Smooth muscle cell (in vitro differentiated cells): ENCODE results near the gene RNF19B. TPM values are rescaled to one million over a fixed set of nuclear protein-coding genes. Genes with fewer than 3 reads are reported as not detected.
A peak's percentile ranks its signal among the peaks of the same experiment; 100 is the strongest.

Source experiments
- DNase-seq: peaks from one replicate; lab custom pipeline; 2025; ENCODE audit not compliant: unreplicated experiment; lab: John Stamatoyannopoulos, UW
- H2AFZ ChIP-seq: fragments of 200-600 bp; sonication (generic); 2 replicates; pipeline ENCODE4 v1.6.0; 2016; ENCODE audit warnings: antibody characterized with exemption, low read depth, mild to moderate bottlenecking
- H3F3A ChIP-seq: fragments of 200-600 bp; sonication (generic); 2 replicates; pipeline ENCODE4 v1.6.0; 2017; ENCODE audit warnings: antibody characterized with exemption, low read depth
- H3K27ac ChIP-seq: fragments of 200-600 bp; sonication (generic); 2 replicates; pipeline ENCODE4 v1.5.1; 2016; ENCODE audit warnings: low read depth, mild to moderate bottlenecking
- H3K27me3 ChIP-seq: fragments of 200-600 bp; sonication (generic); 2 replicates; pipeline ENCODE4 v1.6.1; 2016; ENCODE audit warnings: low read depth, mild to moderate bottlenecking
- H3K36me3 ChIP-seq: fragments of 200-600 bp; sonication (generic); 2 replicates; pipeline ENCODE4 v1.5.1; 2016; ENCODE audit warnings: low read depth
- H3K4me1 ChIP-seq: fragments of 200-600 bp; sonication (generic); 2 replicates; pipeline ENCODE4 v1.5.1; 2016; ENCODE audit warnings: low read depth
- H3K4me2 ChIP-seq: fragments of 200-600 bp; sonication (generic); 2 replicates; pipeline ENCODE4 v1.6.0; 2016; ENCODE audit warnings: mild to moderate bottlenecking
- H3K4me3 ChIP-seq: fragments of 200-600 bp; sonication (generic); 2 replicates; pipeline ENCODE4 v1.5.1; 2016; ENCODE audit warnings: mild to moderate bottlenecking
- H3K79me2 ChIP-seq: fragments of 200-600 bp; sonication (generic); 2 replicates; pipeline ENCODE4 v1.6.0; 2016; ENCODE audit warnings: low read depth, mild to moderate bottlenecking
- H3K9ac ChIP-seq: fragments of 200-600 bp; sonication (generic); 2 replicates; pipeline ENCODE4 v1.6.0; 2016; ENCODE audit warnings: low read depth
- H3K9me3 ChIP-seq: fragments of 200-600 bp; sonication (generic); replicated peaks from 2 replicates; pipeline ENCODE4 v1.5.1; 2016; ENCODE audit warnings: low read depth
- H4K20me1 ChIP-seq: fragments of 200-600 bp; sonication (generic); 2 replicates; pipeline ENCODE4 v1.6.0; 2016; ENCODE audit warnings: low read depth
- WGBS: methylation state at CpG from one replicate; pipeline ENCODE4 v1.1.7; 2016; ENCODE audit warnings: low lambda C conversion rate; 5-methylcytosine and 5-hydroxymethylcytosine counted together
- polyA plus RNA-seq: library from polyadenylated mRNA; unstranded; fragments of >200 nt; fragmentation: Nextera tagmentation; extraction: Ambion mirVana; gene quantifications from 2 replicates; pipeline ENCODE4 v1.2.1, GENCODE V29; 2016
- total RNA-seq: library from RNA; depleted of rRNA; stranded (reverse); fragments of >200 nt; gene quantifications from 2 replicates; pipeline ENCODE4 v1.2.3, GENCODE V29; 2014
- TF ChIP-seq, protein P1 (sequence below): fragments of 200-600 bp; sonication (generic); IDR thresholded peaks from 2 replicates; pipeline ENCODE4 v1.5.1; 2017; ENCODE audit warnings: borderline replicate concordance, mild to moderate bottlenecking, antibody characterized with exemption; ENCODE audit not compliant: insufficient read depth, poor library complexity, severe bottlenecking

The RNF19B gene
- total and polyA plus RNA-seq, 2 experiments from 2014 or later = 11.2 to 12.3 TPM

DNA sequence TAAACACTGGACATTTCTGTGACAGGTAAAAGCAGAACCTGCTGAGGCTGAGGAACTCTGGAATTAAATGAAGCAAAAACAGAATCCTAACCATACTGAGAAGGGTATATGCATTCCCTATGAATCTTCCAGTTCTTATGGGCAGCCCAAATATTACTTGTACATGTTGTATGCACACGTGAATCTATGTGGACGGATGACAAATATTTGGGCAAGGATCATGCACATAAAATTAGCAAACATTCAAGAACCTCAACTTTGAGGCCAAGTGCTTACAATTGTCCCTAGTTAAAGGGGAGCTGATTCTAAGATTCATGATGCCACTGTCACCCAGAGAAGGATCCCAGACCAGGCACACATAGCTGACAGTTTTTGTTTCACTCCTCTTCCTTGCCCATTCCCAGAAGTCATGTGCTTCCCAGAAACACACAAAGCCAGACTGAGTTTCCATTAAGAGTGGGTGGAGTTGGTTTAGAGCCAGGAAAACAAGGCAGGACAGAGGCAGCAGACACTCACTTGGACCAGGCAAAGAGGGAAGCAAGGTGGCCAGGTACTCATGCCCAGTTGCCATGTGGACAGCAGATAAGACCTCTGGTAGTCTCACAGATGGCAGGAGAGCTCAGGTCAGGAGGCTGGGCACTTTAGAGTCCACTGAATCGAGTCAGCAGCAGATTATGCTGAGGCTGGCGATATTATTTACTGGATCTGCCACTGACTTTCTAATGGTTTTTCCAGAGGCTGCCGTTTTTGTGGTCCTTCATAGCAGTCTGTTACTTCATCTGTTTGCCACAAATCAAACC lies 46.5 kb upstream of the RNF19B start:
- no peak for DNase-seq

DNA sequence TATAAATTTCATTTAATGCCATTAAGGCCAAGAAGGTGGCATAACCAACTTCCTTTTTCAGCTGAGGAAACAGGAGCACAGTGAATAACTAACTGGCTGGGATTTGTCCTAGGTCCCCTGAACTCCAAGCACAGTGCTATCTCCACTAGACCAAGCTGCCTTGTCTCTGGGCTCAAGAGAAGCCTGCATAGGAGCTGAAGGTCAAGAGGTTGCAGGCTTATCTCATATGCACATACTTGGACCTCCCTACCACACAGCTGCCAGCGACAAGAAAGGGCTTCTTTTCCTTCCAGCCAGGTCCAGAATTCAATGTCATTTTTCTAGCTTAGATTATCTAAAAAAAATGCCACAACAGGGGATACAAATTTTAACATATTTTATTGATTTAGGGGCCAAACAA lies 45.0 kb upstream of the RNF19B start:
- TF ChIP-seq, protein P1, sequence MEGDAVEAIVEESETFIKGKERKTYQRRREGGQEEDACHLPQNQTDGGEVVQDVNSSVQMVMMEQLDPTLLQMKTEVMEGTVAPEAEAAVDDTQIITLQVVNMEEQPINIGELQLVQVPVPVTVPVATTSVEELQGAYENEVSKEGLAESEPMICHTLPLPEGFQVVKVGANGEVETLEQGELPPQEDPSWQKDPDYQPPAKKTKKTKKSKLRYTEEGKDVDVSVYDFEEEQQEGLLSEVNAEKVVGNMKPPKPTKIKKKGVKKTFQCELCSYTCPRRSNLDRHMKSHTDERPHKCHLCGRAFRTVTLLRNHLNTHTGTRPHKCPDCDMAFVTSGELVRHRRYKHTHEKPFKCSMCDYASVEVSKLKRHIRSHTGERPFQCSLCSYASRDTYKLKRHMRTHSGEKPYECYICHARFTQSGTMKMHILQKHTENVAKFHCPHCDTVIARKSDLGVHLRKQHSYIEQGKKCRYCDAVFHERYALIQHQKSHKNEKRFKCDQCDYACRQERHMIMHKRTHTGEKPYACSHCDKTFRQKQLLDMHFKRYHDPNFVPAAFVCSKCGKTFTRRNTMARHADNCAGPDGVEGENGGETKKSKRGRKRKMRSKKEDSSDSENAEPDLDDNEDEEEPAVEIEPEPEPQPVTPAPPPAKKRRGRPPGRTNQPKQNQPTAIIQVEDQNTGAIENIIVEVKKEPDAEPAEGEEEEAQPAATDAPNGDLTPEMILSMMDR = no peak
- Histone ChIP-seq H3F3A (peaks cover 4% of the 10 kb centered on the region), H3K4me2 (no peak overlapping the region), H2AFZ (no peak overlapping the region), H3K9ac (no peak overlapping the region), H3K4me3 (no peak overlapping the region), H3K79me2 (no peaks in the 10 kb centered on the region), H3K36me3 (no peaks in the 10 kb centered on the region), H4K20me1 (no peaks in the 10 kb centered on the region), H3K27ac (peak overlapping the region; percentile 55), H3K9me3 (no peaks in the 10 kb centered on the region), H3K27me3 (no peaks in the 10 kb centered on the region), H3K4me1 (peaks cover 16% of the 10 kb centered on the region)
- WGBS = 23% methylated on average over 1 of the region's 1 CpG
- DNase-seq = no peak

More for the DNA sequence above, 46.5 kb upstream of the RNF19B start:
- Histone ChIP-seq H3K4me3 (no peak overlapping the region), H3K9me3 (no peaks in the 10 kb centered on the region), H3K4me2 (peak overlapping the region; percentile 5), H3F3A (peaks cover 4% of the 10 kb centered on the region), H3K4me1 (peaks cover 11% of the 10 kb centered on the region), H3K36me3 (no peaks in the 10 kb centered on the region), H3K9ac (no peak overlapping the region), H3K79me2 (no peaks in the 10 kb centered on the region), H2AFZ (no peak overlapping the region), H3K27ac (peak overlapping the region; percentile 46), H4K20me1 (no peaks in the 10 kb centered on the region), H3K27me3 (no peaks in the 10 kb centered on the region)
- TF ChIP-seq, protein P1 = no peak
- 57% methylated on average over 5 of the region's 5 CpGs for whole genome bisulfite sequencing

DNA sequence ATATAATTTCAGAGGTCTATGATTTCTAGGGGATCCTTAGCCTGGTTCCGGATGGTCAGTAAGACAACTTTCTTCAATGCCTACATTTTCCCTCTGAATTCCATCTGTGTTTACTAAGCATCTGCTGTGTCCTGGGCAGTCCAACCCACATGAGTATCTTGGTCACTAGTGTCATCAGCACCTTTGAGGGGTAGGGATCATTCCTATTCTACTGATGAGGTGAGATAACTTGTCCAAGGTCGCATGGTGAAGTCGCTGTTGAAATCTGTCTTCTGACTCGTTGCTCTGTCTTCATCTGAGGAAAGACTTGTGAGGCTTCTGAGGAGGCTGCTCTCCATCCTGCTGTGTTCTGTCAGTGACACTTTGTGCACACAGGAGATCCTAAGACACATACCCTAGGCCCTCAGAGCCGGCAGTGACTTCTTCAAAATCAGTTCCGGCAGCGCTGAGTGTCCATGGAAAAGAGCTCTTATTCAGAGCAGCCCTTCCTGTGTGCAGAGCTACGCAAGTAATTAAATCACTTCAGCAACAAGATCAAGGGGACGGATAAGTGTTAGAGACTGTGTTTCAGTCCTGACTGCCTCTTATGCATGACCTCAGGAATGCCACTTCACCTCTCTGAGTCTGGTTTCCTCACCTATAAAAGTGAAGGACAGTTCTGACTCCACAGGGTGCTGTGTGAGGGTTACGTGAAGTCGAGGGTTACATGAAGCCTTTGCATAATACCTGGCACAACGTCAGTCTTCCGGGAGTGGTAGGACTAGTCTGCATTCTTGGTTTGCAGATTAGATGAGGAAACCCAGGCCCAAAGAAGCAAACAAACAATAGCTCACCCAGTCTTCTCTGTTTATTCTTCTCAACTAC lies 43.7 kb upstream of the RNF19B start:
- TF ChIP-seq, protein P1 = no peak
- no peak for DNase-seq
- H3K27ac ChIP-seq = peak overlapping the region; percentile 55

More for the DNA sequence above, 43.7 kb upstream of the RNF19B start:
- Histone ChIP-seq H3K36me3 (no peaks in the 10 kb centered on the region), H3K4me2 (no peak overlapping the region), H3K27me3 (no peaks in the 10 kb centered on the region), H3K9me3 (no peaks in the 10 kb centered on the region), H3K9ac (no peak overlapping the region), H3K79me2 (no peaks in the 10 kb centered on the region), H3K4me3 (no peak overlapping the region), H2AFZ (no peak overlapping the region), H4K20me1 (no peaks in the 10 kb centered on the region), H3F3A (peaks cover 9% of the 10 kb centered on the region), H3K4me1 (peaks cover 16% of the 10 kb centered on the region)
- WGBS = 60% methylated on average over 13 of the region's 13 CpGs
